ENCODE measurements around the gene COPS4. TPM values are rescaled to one million over a fixed set of nuclear protein-coding genes. Genes with fewer than 3 reads are reported as not detected.
"Not testable (repeated sequence)": the region's sequence is repeated elsewhere in the genome, so short reads cannot be mapped to it uniquely, and the experiment has no call there.

Gene COPS4
- total and polyA plus RNA-seq, 11 donors = 13.0 to 67.2 (median 54.5) TPM

GRCh38 chr4:83036991-83037665 is 2.1 kb downstream of the COPS4 start:
- H3K4me1 ChIP-seq = peaks cover 0 to 35% (median 20%) of the 10 kb centered on the region in 12 donors
- 60 to 78% (median 69%) methylated on average over 5 of the region's 5 CpGs for WGBS, 4 donors

GRCh38 chr4:83040269-83040668 is 5.3 kb downstream of the COPS4 start:
- TF ChIP-seq POLR2A (IDR thresholded peaks at IDR 0.05) = no peak
- TF ChIP-seq CTCF (IDR thresholded peaks at IDR 0.05) = peak in 1 of 12 donors; percentile 8
- Histone ChIP-seq H3K27ac (no peak overlapping the region), H3K4me1 (peaks cover 0 to 35% (median 23%) of the 10 kb centered on the region in 12 donors), H3K9me3 (no peaks in the 10 kb centered on the region), H3K4me3 (no peak overlapping the region), H3K36me3 (peaks cover 0 to 8% (median 0%) of the 10 kb centered on the region in 9 donors), H3K27me3 (no peaks in the 10 kb centered on the region)
- ATAC-seq (no peak), DNase-seq (no peak)
- intact Hi-C loops (cut with DNase I) = no loop called here
- 77 to 85% (median 81%) methylated on average over 3 of the region's 3 CpGs for WGBS, 4 donors

More at GRCh38 chr4:83036991-83037665, 2.1 kb downstream of the COPS4 start:
- no peak for TF ChIP-seq POLR2A (IDR thresholded peaks at IDR 0.05)
- no peak for TF ChIP-seq CTCF (IDR thresholded peaks at IDR 0.05)
- no peaks in the 10 kb centered on the region for H3K27me3 ChIP-seq
- no peaks in the 10 kb centered on the region for H3K9me3 ChIP-seq
- peaks cover 0 to 5% (median 0%) of the 10 kb centered on the region in 9 donors for H3K36me3 ChIP-seq
- ATAC-seq (no peak), DNase-seq (no peak)
- no peak overlapping the region for H3K27ac ChIP-seq
- intact Hi-C loops (cut with DNase I) = loop anchor here in 5 of 10 donors (5.0 to 10.0 kb wide), 6 partner anchors 142 to 752 kb away; partner anchors contain the start of genes SEC31A (in 3 of the 5), HNRNPD (in 2 of the 5), ENOPH1 (in 1 of the 5) and HELQ (in 1 of the 5)
- H3K4me3 ChIP-seq = peak overlapping the region in 2 of 12 donors; percentile 2 to 73

GRCh38 chr4:83043157-83043556 is 8.2 kb downstream of the COPS4 start:
- intact Hi-C loops (cut with DNase I); H3K27ac ChIP-seq; ATAC-seq; H3K4me3 ChIP-seq; H3K9me3 ChIP-seq; DNase-seq; H3K27me3 ChIP-seq: not testable (repeated sequence)
- 92 to 100% (median 96%) methylated on average over 2 of the region's 2 CpGs for WGBS, 4 donors
- Histone ChIP-seq H3K36me3 (peaks cover 0 to 19% (median 8%) of the 10 kb centered on the region in 9 donors), H3K4me1 (peaks cover 0 to 12% (median 0%) of the 10 kb centered on the region in 12 donors)

GRCh38 chr4:83043801-83044407 is 8.9 kb downstream of the COPS4 start:
- H3K4me1 ChIP-seq = peaks cover 0 to 11% (median 0%) of the 10 kb centered on the region in 12 donors
- WGBS, 4 donors = 90 to 93% (median 93%) methylated on average over 14 of the region's 14 CpGs
- H3K27ac ChIP-seq = no peak overlapping the region
- H3K36me3 ChIP-seq = peaks cover 0 to 21% (median 8%) of the 10 kb centered on the region in 9 donors
- H3K4me3 ChIP-seq = no peak overlapping the region
- DNase-seq (no peak), ATAC-seq (peak in 2 of 4 donors; percentile 45 to 50)
- TF ChIP-seq CTCF (IDR thresholded peaks at IDR 0.05) (no peak), POLR2A (IDR thresholded peaks at IDR 0.05) (no peak)
- H3K9me3 ChIP-seq = no peaks in the 10 kb centered on the region
- H3K27me3 ChIP-seq = no peaks in the 10 kb centered on the region
- intact Hi-C loops (cut with DNase I) = no loop called here

Measured in heart left ventricle (tissue), 16 donors.